Stimulated activated CD4-positive, alpha-beta T cell treated with anti-CD3 and anti-CD28 coated beads, TNF-alpha, amount 100 ng/mL, for 24 hours (primary cell): Measurements from ENCODE around the gene SLC48A1.
"Not testable (repeated sequence)": the region's sequence is repeated elsewhere in the genome, so short reads cannot be mapped to it uniquely, and the experiment has no call there.

Experiments used
- DNase-seq, 3 experiments: peaks; one replicate each; pipeline ENCODE4 v3.0.0-alpha.2; 2020; ENCODE audit warnings: low read depth in 3 of 3

Gene SLC48A1

GRCh38 chr12:47791351-47791746, 18.3 kb downstream of the SLC48A1 start:
- DNase-seq: no peak

GRCh38 chr12:47791874-47792273, 18.8 kb downstream of the SLC48A1 start:
- DNase-seq: no peak

- no peak for DNase-seq
These were observed 20.1 kb downstream of the SLC48A1 start for GRCh38 chr12:47793015-47793681.

- no peak for DNase-seq
These were observed 21.6 kb downstream of the SLC48A1 start for GRCh38 chr12:47794679-47795078.

GRCh38 chr12:47795121-47795813, 22.2 kb downstream of the SLC48A1 start:
- DNase-seq: no peak

GRCh38 chr12:47795814-47796411, 22.9 kb downstream of the SLC48A1 start:
- no peak for DNase-seq

GRCh38 chr12:47797441-47797840, 24.4 kb downstream of the SLC48A1 start:
- no peak for DNase-seq

- DNase-seq: no peak
These were observed 25.4 kb downstream of the SLC48A1 start for GRCh38 chr12:47798382-47798948.

GRCh38 chr12:47799357-47799955, 26.4 kb downstream of the SLC48A1 start:
- DNase-seq: no peak

- no peak for DNase-seq
These were observed 27.5 kb downstream of the SLC48A1 start for GRCh38 chr12:47800582-47800981.

GRCh38 chr12:47801170-47801903, 28.3 kb downstream of the SLC48A1 start:
- DNase-seq: no peak

GRCh38 chr12:47801904-47802246, 28.8 kb downstream of the SLC48A1 start:
- DNase-seq: no peak

GRCh38 chr12:47802312-47802711, 29.3 kb downstream of the SLC48A1 start:
- DNase-seq: no peak

GRCh38 chr12:47803191-47803875, 30.3 kb downstream of the SLC48A1 start:
- DNase-seq: no peak

GRCh38 chr12:47804171-47804570, 31.1 kb downstream of the SLC48A1 start:
- no peak for DNase-seq

GRCh38 chr12:47805417-47805816, 32.4 kb downstream of the SLC48A1 start:
- DNase-seq: no peak

GRCh38 chr12:47807338-47807737, 34.3 kb downstream of the SLC48A1 start:
- DNase-seq: no peak

GRCh38 chr12:47808050-47808449, 35.0 kb downstream of the SLC48A1 start:
- DNase-seq: peak in 2 of 3 experiments; percentile 62 to 87

- DNase-seq: peak in 1 of 3 experiments; percentile 62
These were observed 35.7 kb downstream of the SLC48A1 start for GRCh38 chr12:47808574-47809365.

GRCh38 chr12:47809518-47809917, 36.5 kb downstream of the SLC48A1 start:
- not testable (repeated sequence) for DNase-seq
